ENCODE results near the gene CIC.

DNA sequence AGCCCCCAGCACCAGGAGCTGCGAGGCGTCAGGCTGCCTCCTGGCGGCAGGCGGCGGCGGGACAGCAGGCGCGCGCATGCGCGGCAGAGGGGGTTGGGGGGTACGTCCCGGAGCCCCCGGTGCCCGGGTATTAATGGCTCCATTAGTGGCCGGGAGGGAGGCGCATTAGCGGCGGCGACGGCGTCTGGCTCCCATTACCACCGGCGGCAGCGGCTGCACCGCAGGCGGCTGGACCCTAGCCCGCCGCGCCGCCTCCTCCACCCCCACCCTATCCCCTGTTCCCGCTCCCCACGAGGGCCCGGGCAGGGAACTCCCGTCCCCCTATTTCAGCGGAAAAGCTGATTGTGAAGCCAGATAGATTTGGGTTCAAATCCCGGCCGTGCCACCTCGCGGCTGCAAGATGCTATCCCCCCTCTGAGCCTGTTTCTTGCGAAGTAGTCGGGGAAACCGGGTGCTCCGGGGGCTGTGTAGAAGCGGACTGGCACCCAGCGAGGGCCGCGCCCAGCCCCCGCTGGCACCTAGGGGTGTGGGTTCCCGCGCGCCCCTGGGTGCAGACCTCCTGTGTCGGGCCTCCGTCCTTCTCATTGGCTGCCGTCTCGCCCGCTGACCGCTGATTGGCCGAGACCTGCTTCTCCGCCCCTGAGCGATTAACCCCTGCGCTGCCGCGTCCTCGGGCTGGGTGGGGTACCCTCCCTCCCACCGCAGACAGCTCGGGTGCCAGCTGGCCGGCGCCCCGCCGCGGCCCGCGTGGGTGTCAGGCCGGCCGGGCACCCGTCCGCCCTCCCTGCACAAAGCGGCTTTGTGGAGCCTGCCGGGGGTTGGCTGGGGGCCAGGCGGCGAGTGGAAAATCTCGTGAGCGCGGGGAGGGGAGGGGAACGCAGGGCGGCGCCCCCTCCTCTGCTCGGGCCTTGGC is 11.1 kb downstream of the CIC start:
- TF ChIP-seq, protein P1, sequence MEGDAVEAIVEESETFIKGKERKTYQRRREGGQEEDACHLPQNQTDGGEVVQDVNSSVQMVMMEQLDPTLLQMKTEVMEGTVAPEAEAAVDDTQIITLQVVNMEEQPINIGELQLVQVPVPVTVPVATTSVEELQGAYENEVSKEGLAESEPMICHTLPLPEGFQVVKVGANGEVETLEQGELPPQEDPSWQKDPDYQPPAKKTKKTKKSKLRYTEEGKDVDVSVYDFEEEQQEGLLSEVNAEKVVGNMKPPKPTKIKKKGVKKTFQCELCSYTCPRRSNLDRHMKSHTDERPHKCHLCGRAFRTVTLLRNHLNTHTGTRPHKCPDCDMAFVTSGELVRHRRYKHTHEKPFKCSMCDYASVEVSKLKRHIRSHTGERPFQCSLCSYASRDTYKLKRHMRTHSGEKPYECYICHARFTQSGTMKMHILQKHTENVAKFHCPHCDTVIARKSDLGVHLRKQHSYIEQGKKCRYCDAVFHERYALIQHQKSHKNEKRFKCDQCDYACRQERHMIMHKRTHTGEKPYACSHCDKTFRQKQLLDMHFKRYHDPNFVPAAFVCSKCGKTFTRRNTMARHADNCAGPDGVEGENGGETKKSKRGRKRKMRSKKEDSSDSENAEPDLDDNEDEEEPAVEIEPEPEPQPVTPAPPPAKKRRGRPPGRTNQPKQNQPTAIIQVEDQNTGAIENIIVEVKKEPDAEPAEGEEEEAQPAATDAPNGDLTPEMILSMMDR (IDR thresholded peaks at IDR 0.05) = peak; percentile 94
- no peak for TF ChIP-seq ZFX (IDR thresholded peaks at IDR 0.05; ENCODE audit: borderline replicate concordance)
